Stimulated activated CD8-positive, alpha-beta memory T cell treated with anti-CD3 and anti-CD28 coated beads, Interleukin-7, amount 100 ng/mL, for 4 hours (primary cell): Measurements from ENCODE around the gene SLCO3A1.

Source experiments
- DNase-seq, 2 donors: peaks; one replicate each; pipeline ENCODE4 v3.0.0-alpha.2; 2020; ENCODE audit warnings: low read depth in 2 of 2

SLCO3A1 gene

GRCh38 chr15:91911844-91912243, 58.3 kb downstream of the SLCO3A1 start:
- DNase-seq, result no peak

- DNase-seq, result no peak
Measured at GRCh38 chr15:91912336-91912735, 58.8 kb downstream of the SLCO3A1 start.

GRCh38 chr15:91913560-91913959, 60.1 kb downstream of the SLCO3A1 start:
- DNase-seq, result no peak

GRCh38 chr15:91915576-91915975, 62.1 kb downstream of the SLCO3A1 start:
- DNase-seq, result no peak

GRCh38 chr15:91916051-91916450, 62.5 kb downstream of the SLCO3A1 start:
- no peak for DNase-seq

GRCh38 chr15:91917686-91918360, 64.3 kb downstream of the SLCO3A1 start:
- no peak for DNase-seq

- DNase-seq, result no peak
Measured at GRCh38 chr15:91919014-91919534, 65.6 kb downstream of the SLCO3A1 start.

GRCh38 chr15:91921188-91921842, 67.8 kb downstream of the SLCO3A1 start:
- DNase-seq, result no peak

GRCh38 chr15:91921843-91922198, 68.3 kb downstream of the SLCO3A1 start:
- no peak for DNase-seq

- no peak for DNase-seq
Measured at GRCh38 chr15:91922646-91923547, 69.4 kb downstream of the SLCO3A1 start.

GRCh38 chr15:91924183-91924582, 70.7 kb downstream of the SLCO3A1 start:
- DNase-seq, result no peak

GRCh38 chr15:91924837-91925495, 71.5 kb downstream of the SLCO3A1 start:
- DNase-seq, result no peak

GRCh38 chr15:91925794-91926193, 72.3 kb downstream of the SLCO3A1 start:
- no peak for DNase-seq

- no peak for DNase-seq
Measured at GRCh38 chr15:91926908-91927270, 73.4 kb downstream of the SLCO3A1 start.

GRCh38 chr15:91927585-91927984, 74.1 kb downstream of the SLCO3A1 start:
- no peak for DNase-seq

GRCh38 chr15:91928675-91929074, 75.2 kb downstream of the SLCO3A1 start:
- no peak for DNase-seq

- DNase-seq, result no peak
Measured at GRCh38 chr15:91929509-91929908, 76.0 kb downstream of the SLCO3A1 start.

- no peak for DNase-seq
Measured at GRCh38 chr15:91930092-91930491, 76.6 kb downstream of the SLCO3A1 start.

- no peak for DNase-seq
Measured at GRCh38 chr15:91936182-91936775, 82.8 kb downstream of the SLCO3A1 start.

- DNase-seq, result no peak
Measured at GRCh38 chr15:91936927-91937326, 83.4 kb downstream of the SLCO3A1 start.

- DNase-seq, result no peak
Measured at GRCh38 chr15:91938136-91938535, 84.6 kb downstream of the SLCO3A1 start.
